PFSK-1 (cell line): ENCODE measurements around the gene TBCEL.

Source experiments
- FOXP2 ChIP-seq: optimal IDR thresholded peaks from 2 replicates; pipeline ENCODE3; 2011; ENCODE audit warnings: borderline replicate concordance, control low read depth, inconsistent platforms; ENCODE audit not compliant: insufficient read depth; ENCODE audit errors: extremely low read length, extremely low read depth
- POLR2AphosphoS5 ChIP-seq: IDR thresholded peaks from 2 replicates; pipeline ENCODE4 v1.6.1; 2012; ENCODE audit warnings: low read depth, mild to moderate bottlenecking, control low read depth, low read length, moderate library complexity
- REST ChIP-seq, 2 experiments: IDR thresholded peaks; 2 replicates each; pipeline versions ENCODE4 v1.6.1 to v1.8.0; 2011 to 2012; ENCODE audit warnings: low read depth in 2 of 2, low read length in 2 of 2, control low read depth in 1 of 2, inconsistent platforms in 1 of 2, mild to moderate bottlenecking in 1 of 2, moderate library complexity in 1 of 2; ENCODE audit not compliant: insufficient read depth in 1 of 2
- SIN3A ChIP-seq: IDR thresholded peaks from 2 replicates; pipeline ENCODE4 v1.6.1; 2012; ENCODE audit warnings: mild to moderate bottlenecking, low read length, moderate library complexity, borderline replicate concordance; ENCODE audit not compliant: insufficient read depth
- TAF1 ChIP-seq: IDR thresholded peaks from 2 replicates; pipeline ENCODE4 v1.6.1; 2012; ENCODE audit warnings: low read length, control low read depth, borderline replicate concordance; ENCODE audit not compliant: insufficient read depth

Gene TBCEL

GRCh38 chr11:120985718-120986569, 38.0 kb upstream of the TBCEL start:
- no peak for TF ChIP-seq REST (IDR thresholded peaks at IDR 0.05; ENCODE audit: insufficient read depth in 1 of 2, low read depth in 2 of 2, low read length in 2 of 2)
- no peak for TF ChIP-seq POLR2AphosphoS5
- TF ChIP-seq SIN3A: no peak
- TF ChIP-seq FOXP2: no peak
- no peak for TF ChIP-seq TAF1

GRCh38 chr11:120988603-120989002, 35.3 kb upstream of the TBCEL start:
- TF ChIP-seq POLR2AphosphoS5: no peak
- TF ChIP-seq TAF1: no peak
- TF ChIP-seq FOXP2: no peak
- TF ChIP-seq SIN3A: no peak
- TF ChIP-seq REST (IDR thresholded peaks at IDR 0.05; ENCODE audit: insufficient read depth in 1 of 2, low read depth in 2 of 2, low read length in 2 of 2): no peak

GRCh38 chr11:120991830-120992686, 31.8 kb upstream of the TBCEL start:
- TF ChIP-seq FOXP2: no peak
- TF ChIP-seq REST (IDR thresholded peaks at IDR 0.05; ENCODE audit: insufficient read depth in 1 of 2, low read depth in 2 of 2, low read length in 2 of 2): no peak
- no peak for TF ChIP-seq TAF1
- TF ChIP-seq SIN3A: no peak
- no peak for TF ChIP-seq POLR2AphosphoS5

- TF ChIP-seq POLR2AphosphoS5: no peak
- TF ChIP-seq TAF1: no peak
- TF ChIP-seq SIN3A: no peak
- no peak for TF ChIP-seq FOXP2
- no peak for TF ChIP-seq REST (IDR thresholded peaks at IDR 0.05; ENCODE audit: insufficient read depth in 1 of 2, low read depth in 2 of 2, low read length in 2 of 2)
These were observed 29.6 kb upstream of the TBCEL start for GRCh38 chr11:120994091-120994859.
